ENCODE data around the gene C11orf24.

- TF ChIP-seq ZNF134 (CRISPR knock-in tag; conservative IDR thresholded peaks at IDR 0.05) (no peak), MAFK (IDR thresholded peaks at IDR 0.05; ENCODE audit: low read length) (no peak), CBX3 (IDR thresholded peaks at IDR 0.05; ENCODE audit: borderline replicate concordance in 1 of 2, low read length in 2 of 2) (no peak), JUND (IDR thresholded peaks at IDR 0.05; ENCODE audit: borderline replicate concordance, low read depth, low read length) (no peak), JUND (tag; IDR thresholded peaks at IDR 0.05; ENCODE audit: borderline replicate concordance, low read depth, low read length) (no peak), MYBL2 (IDR thresholded peaks at IDR 0.05; ENCODE audit: low read depth) (no peak), MYBL2 (CRISPR knock-in tag; IDR thresholded peaks at IDR 0.05; ENCODE audit: borderline replicate concordance) (no peak), ATF7 (IDR thresholded peaks at IDR 0.05) (no peak), SMC3 (conservative IDR thresholded peaks at IDR 0.05; ENCODE audit: insufficient read depth, low read depth, low read length) (no peak), GTF2F1 (IDR thresholded peaks at IDR 0.05; ENCODE audit: low read depth, low read length) (no peak), SP1 (CRISPR knock-in tag; IDR thresholded peaks at IDR 0.05) (no peak)
- TF ChIP-seq, protein P1, sequence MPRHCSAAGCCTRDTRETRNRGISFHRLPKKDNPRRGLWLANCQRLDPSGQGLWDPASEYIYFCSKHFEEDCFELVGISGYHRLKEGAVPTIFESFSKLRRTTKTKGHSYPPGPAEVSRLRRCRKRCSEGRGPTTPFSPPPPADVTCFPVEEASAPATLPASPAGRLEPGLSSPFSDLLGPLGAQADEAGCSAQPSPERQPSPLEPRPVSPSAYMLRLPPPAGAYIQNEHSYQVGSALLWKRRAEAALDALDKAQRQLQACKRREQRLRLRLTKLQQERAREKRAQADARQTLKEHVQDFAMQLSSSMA (CRISPR knock-in tag; IDR thresholded peaks at IDR 0.05), result no peak
- TF ChIP-seq, protein P2, sequence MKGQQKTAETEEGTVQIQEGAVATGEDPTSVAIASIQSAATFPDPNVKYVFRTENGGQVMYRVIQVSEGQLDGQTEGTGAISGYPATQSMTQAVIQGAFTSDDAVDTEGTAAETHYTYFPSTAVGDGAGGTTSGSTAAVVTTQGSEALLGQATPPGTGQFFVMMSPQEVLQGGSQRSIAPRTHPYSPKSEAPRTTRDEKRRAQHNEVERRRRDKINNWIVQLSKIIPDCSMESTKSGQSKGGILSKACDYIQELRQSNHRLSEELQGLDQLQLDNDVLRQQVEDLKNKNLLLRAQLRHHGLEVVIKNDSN (CRISPR knock-in tag; IDR thresholded peaks at IDR 0.05), result no peak
- TF ChIP-seq, protein P3, sequence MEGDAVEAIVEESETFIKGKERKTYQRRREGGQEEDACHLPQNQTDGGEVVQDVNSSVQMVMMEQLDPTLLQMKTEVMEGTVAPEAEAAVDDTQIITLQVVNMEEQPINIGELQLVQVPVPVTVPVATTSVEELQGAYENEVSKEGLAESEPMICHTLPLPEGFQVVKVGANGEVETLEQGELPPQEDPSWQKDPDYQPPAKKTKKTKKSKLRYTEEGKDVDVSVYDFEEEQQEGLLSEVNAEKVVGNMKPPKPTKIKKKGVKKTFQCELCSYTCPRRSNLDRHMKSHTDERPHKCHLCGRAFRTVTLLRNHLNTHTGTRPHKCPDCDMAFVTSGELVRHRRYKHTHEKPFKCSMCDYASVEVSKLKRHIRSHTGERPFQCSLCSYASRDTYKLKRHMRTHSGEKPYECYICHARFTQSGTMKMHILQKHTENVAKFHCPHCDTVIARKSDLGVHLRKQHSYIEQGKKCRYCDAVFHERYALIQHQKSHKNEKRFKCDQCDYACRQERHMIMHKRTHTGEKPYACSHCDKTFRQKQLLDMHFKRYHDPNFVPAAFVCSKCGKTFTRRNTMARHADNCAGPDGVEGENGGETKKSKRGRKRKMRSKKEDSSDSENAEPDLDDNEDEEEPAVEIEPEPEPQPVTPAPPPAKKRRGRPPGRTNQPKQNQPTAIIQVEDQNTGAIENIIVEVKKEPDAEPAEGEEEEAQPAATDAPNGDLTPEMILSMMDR (IDR thresholded peaks at IDR 0.05 in 2 of 3, conservative IDR thresholded peaks at IDR 0.05 in 1 of 3; ENCODE audit: insufficient read depth in 2 of 3, low read depth in 1 of 3, low read length in 3 of 3), result no peak
Measured at GRCh38 chr11:68312117-68312779, 40.5 kb upstream of the C11orf24 start, which contains the start of gene LRP5.
